Activated CD8-positive, alpha-beta T cell treated with anti-CD3 and anti-CD28 coated beads, Interleukin-2, amount 10 ng/mL, durations not matched to agents 7 days and 5 days (primary cell): Measurements from ENCODE around the gene ESF1. TPM values are rescaled to one million over a fixed set of nuclear protein-coding genes. Genes with fewer than 3 reads are reported as not detected.

ENCODE experiments used
- ATAC-seq: fragments of 150-1000 bp; cut with Tn5 transposase; one replicate; pipeline ENCODE4 v1.10.0; 2021; ENCODE audit warnings: moderate library complexity
- CTCF ChIA-PET: fragments of 350-600 bp; sonication (Branson Sonifier 250); formaldehyde crosslinking; loops from one replicate; lab custom pipeline; 2021; ENCODE audit warnings: antibody characterized with exemption; lab: Charles Lee
- POLR2A ChIA-PET: fragments of 350-600 bp; sonication (Branson Sonifier 250); formaldehyde crosslinking; loops from one replicate; lab custom pipeline; 2021; ENCODE audit warnings: antibody characterized with exemption; lab: Charles Lee
- DNase-seq: peaks from one replicate; pipeline ENCODE4 v3.0.0-alpha.2; 2020
- H3K27ac Mint-ChIP-seq: one replicate; pipeline ENCODE4 v1.8.0; 2021; ENCODE audit warnings: mild to moderate bottlenecking, mixed read lengths
- H3K27me3 Mint-ChIP-seq: one replicate; pipeline ENCODE4 v1.8.0; 2021; ENCODE audit warnings: low read depth, mixed read lengths
- H3K36me3 Mint-ChIP-seq: one replicate; pipeline ENCODE4 v1.8.0; 2021; ENCODE audit warnings: low read depth, mixed read lengths
- H3K4me1 Mint-ChIP-seq: one replicate; pipeline ENCODE4 v1.8.0; 2021; ENCODE audit warnings: low read depth, mixed read lengths
- H3K4me3 Mint-ChIP-seq: one replicate; pipeline ENCODE4 v1.8.0; 2021; ENCODE audit warnings: mild to moderate bottlenecking, mixed read lengths
- H3K9me3 Mint-ChIP-seq: one replicate; pipeline ENCODE4 v1.8.0; 2022; ENCODE audit warnings: mixed read lengths; ENCODE audit not compliant: insufficient read depth
- total RNA-seq, 2 experiments: library from RNA; stranded (reverse); gene quantifications; one replicate each; pipeline ENCODE4 v1.2.3, GENCODE V29; 2021

ESF1 gene
- total RNA-seq, 2 experiments from 2014 or later = 13.1 to 13.2 TPM

GRCh38 chr20:13670160-13670559, 114.6 kb downstream of the ESF1 start:
- Mint-ChIP-seq H3K27me3 (no peaks in the 10 kb centered on the region), H3K36me3 (no peaks in the 10 kb centered on the region), H3K4me1 (no peaks in the 10 kb centered on the region), H3K9me3 (no peaks in the 10 kb centered on the region), H3K27ac (no peak overlapping the region), H3K4me3 (no peak overlapping the region)
- ChIA-PET POLR2A (no interaction called here), CTCF (no interaction called here)
- ATAC-seq (no peak), DNase-seq (no peak)

DNA sequence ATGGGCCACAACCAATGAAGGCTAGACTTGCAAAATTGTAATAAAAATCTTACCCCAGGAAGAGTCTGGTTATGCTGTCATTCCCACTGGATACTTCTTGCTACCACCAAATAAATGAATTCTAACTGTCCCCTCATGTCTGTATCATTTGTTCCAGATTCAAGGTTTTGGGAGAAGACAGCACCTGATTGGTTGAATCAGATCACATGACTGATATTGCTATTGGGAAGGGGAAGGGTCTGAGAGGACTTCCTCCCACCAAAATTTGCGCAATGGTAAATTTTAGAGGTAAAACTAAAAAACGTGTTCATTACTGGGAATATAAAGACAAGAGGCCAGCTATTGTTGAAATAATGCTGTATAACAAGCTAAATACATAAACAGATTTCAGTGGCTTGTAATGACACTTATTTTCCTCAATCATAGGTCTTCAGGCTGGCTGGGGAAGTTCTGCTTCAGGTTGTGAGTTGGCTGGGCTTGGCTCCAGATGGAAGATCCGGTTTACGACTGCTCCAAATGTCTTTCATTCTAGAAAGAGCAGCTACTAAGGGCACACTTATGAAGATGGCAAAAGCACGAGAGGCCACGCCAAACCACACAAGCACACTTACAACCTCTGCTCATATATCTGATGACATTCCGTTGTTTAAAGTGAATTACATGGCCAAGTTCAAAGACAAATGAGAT, 118.9 kb downstream of the ESF1 start:
- ChIA-PET CTCF (no interaction called here), POLR2A (no interaction called here)
- H3K4me1 Mint-ChIP-seq = no peaks in the 10 kb centered on the region
- no peaks in the 10 kb centered on the region for H3K36me3 Mint-ChIP-seq
- DNase-seq = no peak
- ATAC-seq = no peak
- H3K27me3 Mint-ChIP-seq = no peaks in the 10 kb centered on the region
- no peaks in the 10 kb centered on the region for H3K9me3 Mint-ChIP-seq
- no peak overlapping the region for H3K27ac Mint-ChIP-seq
- no peak overlapping the region for H3K4me3 Mint-ChIP-seq

Other genes starting within 250 kb of the ESF1 start
- 10 to 100 TPM in 1 of 2 experiments, 1 to 10 TPM in 1; 9.6 to 11.8 TPM for gene TASP1, start 146.0 kb downstream of the ESF1 start, total RNA-seq
- 10 to 100 TPM; 26.3 to 34.6 TPM for gene NDUFAF5, start 109 bp upstream of the ESF1 start, total RNA-seq
- gene SEL1L2, start 205.7 kb upstream of the ESF1 start, total RNA-seq = not detected
- gene MACROD2, start 210.6 kb upstream of the ESF1 start, total RNA-seq = under 1 TPM in 1 of 2 experiments, not detected in 1; 0.08 TPM